Erythroblast (primary cell): ENCODE data around the gene SGIP1.
"Not testable (repeated sequence)": the region's sequence is repeated elsewhere in the genome, so short reads cannot be mapped to it uniquely, and the experiment has no call there.

Experiments used
- DNase-seq, 2 experiments: peaks; one replicate each; lab custom pipeline; 2025; lab: John Stamatoyannopoulos, UW
- GATA1 ChIP-seq: IDR thresholded peaks from 2 replicates; pipeline ENCODE4 v1.6.1; 2011; ENCODE audit warnings: low read depth, mild to moderate bottlenecking, control low read depth, low read length, moderate library complexity
- POLR2A ChIP-seq: IDR thresholded peaks from 2 replicates; pipeline ENCODE4 v1.6.1; 2011; ENCODE audit warnings: mild to moderate bottlenecking, low read length

Gene SGIP1

GRCh38 chr1:66779475-66780078, 245.6 kb downstream of the SGIP1 start:
- peak in 1 of 2 experiments; percentile 6 for DNase-seq
- TF ChIP-seq GATA1, result no peak
- no peak for TF ChIP-seq POLR2A

- not testable (repeated sequence) for DNase-seq
Measured at GRCh38 chr1:66785800-66786199, 251.8 kb downstream of the SGIP1 start.

GRCh38 chr1:66787641-66788040, 253.7 kb downstream of the SGIP1 start:
- TF ChIP-seq GATA1 (no peak), POLR2A (no peak)
- no peak for DNase-seq

- TF ChIP-seq GATA1 (no peak), POLR2A (no peak)
- DNase-seq, result no peak
Measured at GRCh38 chr1:66788231-66788939, 254.4 kb downstream of the SGIP1 start.

- no peak for TF ChIP-seq GATA1
Measured at GRCh38 chr1:66791621-66792610, 258.0 kb downstream of the SGIP1 start.

GRCh38 chr1:66795839-66796238, 261.9 kb downstream of the SGIP1 start:
- DNase-seq, result not testable (repeated sequence)

More at GRCh38 chr1:66791621-66792610, 258.0 kb downstream of the SGIP1 start:
- peak in 1 of 2 experiments; percentile 2 for DNase-seq
